LHCN-M2 (cell line): ENCODE data around the gene RFX2. TPM values are rescaled to one million over a fixed set of nuclear protein-coding genes. Genes with fewer than 3 reads are reported as not detected.
A peak's percentile ranks its signal among the peaks of the same experiment; 100 is the strongest.

Experiments
- DNase-seq: peaks from one replicate; pipeline ENCODE4 v3.0.0-alpha.2; 2012; ENCODE audit warnings: low read depth
- total RNA-seq: library from RNA; depleted of rRNA; stranded (reverse); fragments of >200 nt; gene quantifications from 2 replicates; pipeline ENCODE4 v1.2.3, GENCODE V29; 2014

RFX2 gene
- total RNA-seq, 1 experiment from 2014 or later, result 5.7 TPM

DNA sequence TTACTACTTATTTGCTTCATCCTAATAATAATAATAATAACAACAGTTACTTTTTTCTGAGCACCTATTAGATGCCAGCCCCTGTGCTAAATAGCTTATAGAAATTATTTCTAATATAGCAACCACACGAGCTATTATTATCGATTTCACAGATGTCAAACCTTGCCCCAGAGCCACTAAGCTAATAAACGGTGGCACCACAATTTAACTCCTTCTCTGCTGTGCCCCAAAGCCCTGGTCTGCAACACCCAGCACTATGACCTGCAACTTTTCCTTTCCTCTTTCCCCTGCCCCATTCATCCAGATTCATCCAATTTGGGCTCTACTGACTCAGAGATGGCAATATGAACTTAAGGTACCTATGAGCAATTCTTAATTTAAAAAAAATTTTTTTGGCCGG is 6.4 kb downstream of the RFX2 start:
- DNase-seq, result no peak

DNA sequence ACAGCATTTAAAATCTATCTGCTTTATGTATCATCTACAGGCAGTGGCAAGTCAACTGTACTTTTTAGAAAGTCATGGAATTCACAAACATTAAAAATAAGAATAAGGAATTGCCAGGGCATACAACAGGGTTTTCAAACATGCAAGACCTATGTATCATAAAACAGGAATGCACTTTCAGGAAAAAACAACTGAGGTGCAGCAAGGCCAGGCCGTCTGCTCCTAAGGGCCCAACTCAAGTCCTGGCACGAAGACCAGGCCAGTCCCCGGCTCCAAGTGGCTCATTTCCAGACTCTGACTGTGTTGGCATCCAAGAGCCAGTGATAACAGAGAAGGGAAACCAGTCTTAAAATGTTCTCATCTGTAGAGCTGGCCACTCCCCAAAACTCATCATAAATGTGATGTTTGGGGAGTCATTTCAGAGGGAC is 7.1 kb downstream of the RFX2 start:
- DNase-seq, result peak; percentile 86

DNA sequence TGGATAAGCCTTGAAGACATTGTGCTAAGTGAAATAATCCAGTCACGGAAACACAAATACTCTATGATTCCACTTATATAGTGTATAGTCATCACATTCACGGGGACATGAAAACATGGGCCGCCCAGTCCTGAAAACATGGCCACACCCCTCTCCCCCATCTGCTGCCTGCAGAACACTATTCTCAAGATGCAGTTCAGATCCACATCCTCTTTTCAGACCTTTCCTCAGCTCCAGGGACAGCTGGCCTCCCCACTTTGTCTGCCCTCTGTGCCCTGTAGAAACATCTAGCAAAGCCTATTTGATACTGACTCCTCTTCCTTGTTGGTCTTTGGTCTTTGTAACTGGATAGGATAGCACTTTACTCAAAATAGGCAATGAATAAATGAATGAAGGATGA is 8.3 kb downstream of the RFX2 start:
- DNase-seq, result no peak

DNA sequence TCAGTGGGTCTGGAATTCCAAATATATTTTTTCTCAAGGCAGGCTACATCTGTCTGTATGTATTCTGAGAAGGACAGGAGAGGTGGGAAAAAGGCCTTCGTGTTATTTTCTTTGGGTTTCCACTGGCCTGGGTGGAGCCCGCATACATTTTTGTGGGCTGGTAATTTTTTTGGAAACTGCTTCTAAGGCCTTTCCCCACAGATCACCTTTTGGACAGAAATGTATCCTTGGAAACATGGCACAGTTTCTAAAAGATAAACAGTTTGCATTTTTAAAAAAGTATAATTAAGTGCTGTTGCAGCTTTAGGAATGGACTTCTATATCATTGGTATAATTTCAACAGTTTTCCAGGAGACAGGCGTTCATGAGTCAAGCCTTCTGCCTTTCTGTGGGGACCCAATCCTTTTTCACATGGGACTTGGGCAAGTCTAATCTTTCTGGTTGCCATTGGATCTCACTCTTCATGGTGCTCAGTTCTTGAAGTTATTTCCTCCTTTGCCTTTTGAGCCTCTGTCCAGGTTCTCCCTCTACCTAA is 8.9 kb downstream of the RFX2 start:
- DNase-seq, result no peak

DNA sequence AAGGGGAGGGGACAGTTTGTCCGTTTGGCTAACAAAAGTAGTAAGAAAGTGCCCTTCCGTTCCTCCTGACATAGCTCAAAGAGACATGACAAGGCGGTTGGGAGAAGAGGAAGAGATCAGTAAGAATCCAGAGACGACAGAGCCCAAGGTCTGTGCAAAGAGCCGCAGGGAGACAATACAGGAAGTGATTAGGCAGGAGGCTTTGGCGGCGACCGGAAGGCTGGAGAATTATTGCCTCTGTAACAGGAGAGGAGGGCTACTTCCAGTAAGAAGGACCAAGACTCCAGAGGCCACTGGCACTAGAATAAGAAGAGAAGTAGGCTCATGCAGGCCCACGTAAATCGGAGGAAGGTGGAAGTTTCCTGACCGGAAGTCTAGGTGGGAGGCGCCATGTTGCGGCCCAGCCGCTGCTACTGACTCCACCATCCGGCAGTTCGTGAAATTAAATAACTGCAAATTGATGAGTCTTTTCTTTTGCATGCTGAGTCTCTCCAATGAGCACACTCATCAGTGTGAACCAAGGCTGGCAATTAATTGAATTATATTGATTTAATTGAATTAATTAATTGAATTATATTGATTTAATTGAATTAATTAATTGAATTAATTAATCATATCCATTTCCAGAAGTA is 9.9 kb downstream of the RFX2 start:
- DNase-seq, result no peak

DNA sequence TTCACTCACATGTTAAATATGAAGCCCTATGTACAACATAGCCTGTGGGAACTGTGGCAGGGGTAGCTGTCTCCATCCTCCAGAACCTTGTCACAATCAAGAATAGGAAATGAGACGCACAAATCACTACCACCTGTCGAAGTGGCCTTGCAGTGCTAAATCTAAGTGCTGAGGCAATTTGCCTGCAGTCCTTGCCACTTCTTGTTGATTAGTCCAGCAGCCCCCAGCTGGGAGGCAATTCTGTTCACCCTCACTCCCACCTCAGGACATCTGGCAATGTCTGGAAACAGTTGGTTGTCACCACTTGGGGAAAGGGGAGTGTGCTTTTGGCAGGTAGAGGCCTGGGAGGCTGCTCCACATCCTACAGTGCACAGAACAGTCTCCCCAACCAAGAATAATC is 10.7 kb downstream of the RFX2 start:
- DNase-seq, result no peak

DNA sequence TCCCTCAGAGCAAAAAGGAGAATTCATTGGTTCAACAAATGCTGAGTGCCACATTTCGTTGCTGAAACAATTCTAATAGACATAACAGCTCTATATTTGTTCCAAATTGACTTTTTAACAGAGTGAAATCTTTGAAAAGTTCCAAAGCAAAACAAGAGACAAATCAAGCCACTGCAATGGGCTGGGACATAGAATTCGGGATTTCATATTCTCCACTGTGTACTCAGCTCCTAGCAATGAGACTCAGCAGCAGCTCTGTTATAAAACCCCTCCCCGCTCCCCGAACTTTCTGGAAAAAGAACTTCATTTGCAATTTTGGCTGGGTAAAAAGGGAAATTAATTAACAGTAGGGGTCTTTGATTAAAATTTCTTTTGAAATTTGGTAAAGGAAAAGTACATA is 11.3 kb downstream of the RFX2 start:
- DNase-seq, result no peak

DNA sequence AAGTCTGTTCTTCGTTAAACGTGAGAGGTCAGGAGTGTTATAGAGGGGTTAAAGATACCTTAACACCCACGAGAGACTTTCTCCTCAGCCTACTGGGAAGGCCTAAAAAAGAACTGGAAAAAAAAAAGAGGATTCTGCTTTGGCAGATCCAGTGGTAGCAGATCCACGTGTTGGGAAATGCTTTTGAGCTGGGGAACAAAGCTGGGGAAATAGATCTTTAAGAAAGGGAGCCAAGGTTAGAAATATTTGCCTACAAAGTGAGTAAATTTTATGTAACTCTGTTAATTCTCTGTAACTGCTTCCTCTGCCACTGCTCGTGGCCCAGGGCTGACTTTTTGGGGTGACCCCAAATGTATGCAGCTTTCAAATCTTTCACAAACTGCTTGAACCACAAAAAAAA is 11.7 kb downstream of the RFX2 start:
- no peak for DNase-seq

DNA sequence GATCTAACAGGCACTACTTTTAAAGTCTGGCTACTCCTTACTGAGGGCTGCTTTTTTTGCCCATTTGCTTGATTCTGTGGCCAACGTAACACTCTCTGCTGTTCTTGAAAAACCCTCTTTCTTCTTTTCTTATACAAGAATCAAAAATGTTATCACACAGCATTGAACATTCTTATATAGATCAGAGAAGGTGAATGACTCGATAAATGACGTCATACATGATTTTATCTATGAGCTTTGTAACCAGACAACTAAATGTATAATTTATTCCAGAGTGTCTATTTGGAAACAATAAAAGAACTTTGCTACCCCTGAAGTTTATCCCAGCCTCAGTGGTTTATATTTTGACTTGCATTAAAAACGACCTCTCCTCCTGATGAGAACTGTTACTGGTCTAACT is 12.4 kb downstream of the RFX2 start:
- no peak for DNase-seq

DNA sequence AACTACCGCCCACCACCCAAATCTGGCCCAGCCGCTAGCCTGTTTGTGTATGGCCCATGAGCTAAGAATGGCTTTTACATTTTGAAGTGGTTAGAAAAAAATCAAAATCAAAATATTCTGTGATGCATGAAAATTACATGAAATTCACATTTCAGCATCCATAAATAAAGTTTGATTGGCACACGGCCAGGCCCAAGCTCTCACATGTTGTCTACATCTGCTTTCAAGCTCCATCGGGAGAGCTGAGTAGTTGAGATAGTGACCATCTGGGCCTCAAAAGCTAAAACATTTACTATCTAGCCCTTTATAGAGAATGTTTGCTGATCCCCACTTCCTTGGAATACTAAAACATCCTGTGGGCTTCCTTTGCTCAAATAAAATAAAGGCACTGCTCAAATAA is 14.5 kb downstream of the RFX2 start:
- no peak for DNase-seq

DNA sequence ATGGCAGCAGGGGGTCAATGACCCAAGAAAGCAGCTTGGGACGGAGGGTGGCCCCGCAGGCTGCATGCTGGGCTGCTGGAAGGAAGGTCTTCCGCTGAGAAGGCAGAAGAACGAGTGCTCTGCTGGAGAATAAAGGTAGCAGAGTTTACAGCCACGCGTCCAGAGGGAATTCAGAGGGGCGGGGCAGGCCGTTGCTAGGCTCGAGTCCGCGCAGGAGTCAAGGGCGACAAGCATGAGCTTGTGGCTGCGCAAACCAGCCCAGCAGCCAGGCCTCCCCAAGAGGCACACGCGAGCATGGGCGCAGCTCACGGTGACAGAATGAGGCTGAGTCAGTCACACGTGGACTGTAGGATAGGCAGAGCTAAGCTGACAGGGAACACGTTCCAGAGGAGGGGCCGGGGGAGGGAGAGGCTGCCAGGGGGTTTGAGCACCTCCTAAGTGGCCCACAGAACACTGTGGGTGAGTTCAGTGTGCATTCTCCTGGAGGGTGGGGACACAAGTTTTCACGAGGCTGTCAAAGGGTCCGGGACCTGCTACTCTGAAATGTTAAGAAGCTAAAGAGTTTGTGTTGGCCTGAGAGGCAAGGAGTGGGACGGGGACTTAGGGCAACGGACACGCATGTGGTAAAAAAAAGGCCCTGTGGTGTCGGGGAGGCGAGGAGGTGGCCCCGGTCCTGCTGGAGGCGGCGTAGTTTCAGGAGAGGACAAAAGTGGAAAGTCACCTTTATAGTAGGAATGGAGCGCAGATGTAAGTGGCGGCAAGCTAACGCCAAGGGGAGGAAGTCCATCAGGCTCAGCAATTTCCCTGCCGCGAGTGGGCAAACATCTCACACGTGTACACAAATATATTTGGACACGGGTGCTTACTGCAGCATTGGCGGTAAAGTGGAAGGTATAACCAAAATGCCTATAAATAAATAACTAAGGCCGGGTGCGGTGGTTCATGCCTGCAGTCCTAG is 17.7 kb downstream of the RFX2 start:
- peak; percentile 87 for DNase-seq

DNA sequence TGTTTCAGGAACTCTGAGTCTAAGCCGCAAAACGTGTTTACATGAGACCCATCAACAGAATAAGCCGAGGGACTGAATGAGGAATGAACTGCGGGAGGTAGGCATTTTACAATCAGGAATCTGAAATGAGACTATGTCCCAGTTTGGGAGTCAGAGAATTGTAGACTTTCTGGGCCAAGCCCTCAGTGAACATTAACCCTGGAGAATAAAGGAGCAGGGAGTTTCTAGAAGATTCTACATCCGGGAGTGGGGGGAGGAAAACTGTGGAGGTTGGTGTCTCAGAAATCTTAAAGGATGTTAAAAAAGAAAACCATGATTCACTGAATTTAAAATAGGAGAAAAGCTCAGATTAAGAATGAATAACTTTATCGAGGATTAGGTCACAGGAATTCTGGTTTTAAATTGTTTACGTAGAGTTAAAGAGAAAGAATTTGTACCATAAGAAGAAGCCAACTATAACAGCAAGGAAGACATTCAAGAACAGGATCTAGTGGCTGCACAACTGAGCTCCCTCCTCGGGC is 18.5 kb downstream of the RFX2 start:
- DNase-seq, result peak; percentile 21

DNA sequence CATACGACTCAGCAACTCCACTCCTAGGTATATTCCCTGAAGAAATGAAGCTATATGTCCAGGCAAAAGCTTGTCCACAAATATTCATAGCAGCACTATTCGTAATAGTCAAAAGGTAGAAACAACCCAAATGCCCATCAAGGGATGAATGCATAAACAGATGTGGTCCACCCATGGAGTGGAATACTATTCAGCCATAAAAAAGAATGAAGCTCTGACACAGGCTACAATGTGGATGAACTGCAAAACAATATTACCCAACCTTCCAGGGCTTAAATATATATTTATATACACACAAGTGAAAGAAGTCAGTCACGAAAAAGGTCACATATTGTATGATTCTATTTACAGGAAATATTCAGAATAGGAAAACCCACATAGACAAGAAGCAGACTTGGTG is 19.7 kb downstream of the RFX2 start:
- no peak for DNase-seq

DNA sequence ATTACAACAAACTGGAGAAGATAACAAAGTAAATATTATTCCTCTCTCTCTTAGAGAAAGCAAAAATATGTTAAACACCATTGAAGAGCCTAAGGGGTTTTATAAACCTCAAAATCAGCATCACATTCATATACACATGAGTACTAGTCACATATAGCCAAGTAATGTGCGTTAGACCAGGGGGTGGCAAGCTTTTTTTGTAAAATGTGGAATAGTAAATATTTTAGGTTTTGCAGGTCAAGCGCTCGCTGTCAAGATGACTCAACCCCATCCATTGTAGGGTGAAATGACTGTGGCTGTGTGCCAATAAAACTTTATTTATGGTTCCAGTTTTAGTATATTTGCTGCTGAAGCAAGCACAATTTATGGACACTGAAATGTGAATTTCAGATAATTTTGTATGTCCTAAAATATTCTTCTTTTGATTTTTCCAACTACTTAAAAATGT is 21.7 kb downstream of the RFX2 start:
- peak; percentile 43 for DNase-seq

DNA sequence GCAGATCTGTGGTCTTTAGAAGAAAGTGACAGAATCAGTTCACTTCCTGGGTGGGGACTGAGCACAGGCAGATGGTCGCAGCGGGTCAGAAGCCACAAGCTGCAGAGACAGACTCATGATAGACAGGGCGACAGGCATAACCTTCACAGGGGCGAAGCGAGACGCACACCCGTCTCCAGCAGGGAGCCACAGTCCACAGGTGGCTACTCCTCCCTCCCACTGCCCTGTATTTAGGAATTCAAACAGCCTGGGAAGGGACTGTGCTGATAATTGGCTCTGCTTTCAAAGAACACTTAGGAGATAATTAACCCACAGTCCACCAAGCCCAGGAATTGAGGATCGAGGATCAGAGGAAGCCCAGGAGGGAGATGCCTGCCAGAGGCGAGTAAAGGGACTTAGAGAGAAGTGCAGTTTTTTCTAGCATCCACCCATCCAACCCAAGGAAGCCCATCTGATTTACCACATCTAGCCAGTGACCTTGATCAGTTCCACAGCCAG is 23.2 kb downstream of the RFX2 start:
- no peak for DNase-seq

DNA sequence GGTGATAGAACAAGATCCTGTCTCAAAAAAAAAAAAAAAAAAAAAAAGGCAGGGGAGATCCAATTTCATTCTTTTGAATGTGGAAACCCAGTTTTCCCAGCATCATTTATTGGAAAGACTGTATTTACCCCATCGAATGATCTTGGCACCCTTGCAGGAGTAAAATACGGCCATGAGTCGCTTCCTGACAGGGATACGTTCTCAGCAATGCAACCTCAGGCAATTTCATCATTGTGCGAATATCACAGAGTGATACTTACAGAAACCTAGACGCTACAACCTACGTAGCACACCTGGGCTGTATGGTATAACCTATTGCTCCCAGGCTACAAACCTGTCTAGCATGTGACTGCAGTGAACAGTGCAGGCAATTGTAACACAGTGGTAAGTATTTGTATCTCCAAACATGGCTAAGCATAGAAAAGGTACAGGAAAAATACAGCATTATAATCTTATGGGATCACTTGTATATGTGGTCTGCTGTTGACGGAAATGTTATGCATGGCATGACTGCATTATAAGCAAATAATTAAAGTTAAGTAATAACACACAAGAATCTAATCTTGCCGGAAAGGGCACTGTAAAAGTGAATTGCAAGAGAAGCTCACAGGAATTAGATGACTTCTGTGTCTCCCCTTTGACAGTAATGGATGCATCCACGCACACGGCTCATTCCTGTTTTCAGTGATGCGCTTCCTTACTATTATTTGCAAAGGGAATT is 24.1 kb downstream of the RFX2 start:
- DNase-seq, result no peak

DNA sequence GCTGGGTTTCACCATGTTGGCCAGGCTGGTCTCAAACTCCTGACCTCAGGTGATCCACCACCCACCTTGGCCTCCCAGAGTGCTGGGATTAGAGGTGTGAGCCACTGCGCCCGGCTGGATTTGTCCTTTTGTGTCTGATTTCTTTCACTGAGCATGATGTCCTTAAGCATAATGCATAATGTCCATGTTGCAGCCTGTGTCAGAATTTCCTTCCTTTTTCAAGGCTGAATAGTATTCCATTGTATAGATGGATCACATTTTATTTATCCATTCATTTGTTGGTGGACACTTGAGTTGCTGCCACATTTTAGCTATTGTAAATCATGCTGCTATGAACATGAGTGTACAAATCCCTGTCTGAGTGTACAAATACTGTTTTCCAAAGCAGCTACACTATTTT is 25.5 kb downstream of the RFX2 start:
- DNase-seq, result no peak

DNA sequence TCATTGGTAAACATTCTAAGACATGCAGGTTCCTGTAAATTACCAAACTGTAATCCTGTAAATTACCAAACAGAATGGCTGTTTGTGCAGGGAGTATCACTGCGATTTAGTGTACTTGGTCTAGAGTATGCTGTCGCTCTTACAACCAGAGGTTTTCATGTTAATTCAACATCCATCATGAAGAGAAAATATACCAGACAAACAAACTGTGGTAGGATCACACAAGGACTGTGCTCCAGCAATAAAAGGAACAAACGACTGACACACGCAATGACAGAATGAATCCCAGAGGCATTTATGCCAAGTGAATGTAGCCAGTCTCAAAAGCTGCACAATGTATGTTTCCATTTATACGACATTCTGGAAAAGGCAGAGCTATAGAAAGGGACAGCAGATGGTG is 31.2 kb downstream of the RFX2 start:
- DNase-seq, result no peak

DNA sequence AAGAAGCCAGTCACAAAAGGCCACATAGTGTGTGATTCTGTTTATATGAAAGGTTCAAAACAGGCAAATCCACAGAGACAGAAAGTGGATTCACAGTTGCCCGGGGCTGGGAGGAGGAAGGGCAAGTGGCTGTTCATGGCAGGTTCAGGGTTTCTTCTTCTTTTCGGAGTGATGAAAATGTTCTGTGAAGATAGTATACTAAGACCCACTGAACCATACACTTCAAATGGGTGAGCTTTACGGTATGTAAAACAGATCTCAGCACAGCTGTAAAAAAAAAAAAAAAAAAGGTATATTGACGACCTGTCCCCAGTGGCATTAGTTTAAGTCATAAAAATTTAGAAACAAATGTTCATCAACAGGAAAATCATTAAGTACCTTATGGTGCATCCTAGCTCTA is 32.2 kb downstream of the RFX2 start:
- DNase-seq, result no peak

DNA sequence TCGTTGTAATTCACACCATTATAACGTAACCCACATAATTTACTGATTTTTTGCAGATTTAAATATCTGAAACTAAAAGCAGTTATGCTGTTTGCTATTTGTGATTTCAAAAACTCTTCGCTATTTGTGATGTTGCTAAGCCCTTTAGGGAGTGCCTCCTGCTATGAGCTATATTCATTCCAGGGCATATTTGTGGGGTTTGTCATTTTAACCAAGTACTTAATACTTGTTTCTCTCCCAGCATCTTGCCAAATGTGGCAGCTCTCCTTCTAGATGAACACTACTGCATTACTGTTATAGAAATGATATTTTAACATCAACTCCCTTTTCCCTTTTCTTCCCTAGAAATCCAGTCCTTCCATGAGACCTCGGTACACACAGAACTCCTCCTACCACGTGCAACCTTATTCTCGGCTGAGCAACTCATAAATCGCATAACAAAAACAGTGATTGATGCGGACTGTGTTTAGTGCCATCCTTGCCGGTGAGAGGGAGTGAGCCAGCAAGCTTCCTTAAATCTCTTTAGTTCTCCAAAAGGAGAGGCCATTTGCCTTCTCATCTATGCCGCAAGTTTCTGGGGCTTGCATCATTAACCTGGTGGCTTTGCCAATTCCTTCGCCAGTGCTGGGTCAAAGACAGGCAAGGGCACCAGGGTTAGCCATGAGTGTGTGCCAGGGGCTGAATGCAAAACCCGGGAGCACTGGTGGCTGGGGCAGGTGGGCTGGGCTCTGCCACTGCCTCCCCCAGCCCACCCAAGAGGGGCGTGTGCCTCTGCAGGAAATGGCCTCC is 33.4 kb downstream of the RFX2 start:
- peak; percentile 91 for DNase-seq

DNA sequence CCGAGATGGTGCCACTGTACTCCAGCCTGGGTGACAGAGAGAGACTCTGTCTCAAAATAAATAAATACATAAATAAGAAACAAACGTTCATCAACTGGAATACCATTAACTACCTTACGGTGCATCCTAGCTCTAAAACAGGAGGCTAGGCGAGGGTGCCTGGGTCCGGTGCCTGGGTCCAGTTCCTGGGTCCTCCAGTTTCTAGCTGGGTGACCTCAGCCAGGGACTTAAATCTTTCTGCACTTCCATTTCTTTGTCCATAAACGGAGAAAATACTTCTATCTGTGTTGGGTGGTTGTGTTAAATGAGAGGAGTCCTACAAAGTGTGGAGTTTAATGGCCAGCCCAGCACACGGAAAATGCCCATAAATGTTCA is 34.0 kb downstream of the RFX2 start:
- no peak for DNase-seq
